NCI-H1694 treated with DMSO at 0.1 percent for 48 hours (cell line): ENCODE results near the gene DNMT3L.
"Not testable (repeated sequence)": the region's sequence is repeated elsewhere in the genome, so short reads cannot be mapped to it uniquely, and the experiment has no call there.

Experiments
- DNase-seq: peaks from one replicate; lab custom pipeline; 2025; lab: John Stamatoyannopoulos, UW

DNMT3L gene

DNA sequence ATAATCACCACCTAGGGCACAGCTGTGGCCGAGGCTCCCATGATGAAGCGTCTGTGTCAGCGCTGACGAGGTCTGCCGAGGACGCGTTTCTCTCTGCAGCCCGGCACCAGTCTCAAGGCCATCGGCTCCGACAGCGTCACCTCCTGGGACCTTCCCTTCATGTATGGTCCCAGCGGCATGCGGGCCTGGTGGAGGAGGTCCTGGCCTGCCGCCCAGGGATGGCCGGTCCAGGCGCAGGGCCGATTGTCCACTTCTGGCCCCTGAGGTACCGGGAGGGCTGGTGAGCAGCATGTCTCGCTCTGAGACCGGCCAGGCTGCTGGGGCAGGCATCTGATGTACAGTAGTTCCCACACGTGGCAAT is 64.6 kb downstream of the DNMT3L start:
- DNase-seq = not testable (repeated sequence)
